Loucy (cell line): ENCODE measurements around the gene LYRM4.

Source experiments
- EZH2phosphoT487 ChIP-seq: fragments of 200-600 bp; IDR thresholded peaks from 2 replicates; pipeline ENCODE4 v1.6.1; 2018; ENCODE audit warnings: antibody characterized with exemption, mild to moderate bottlenecking, moderate library complexity, borderline replicate concordance
- TF ChIP-seq, protein P1 (sequence below): fragments of 200-600 bp; sonication (generic); conservative IDR thresholded peaks from 2 replicates; pipeline ENCODE4 v1.5.1; 2014; ENCODE audit warnings: mild to moderate bottlenecking, antibody characterized with exemption, low read length

DNA sequence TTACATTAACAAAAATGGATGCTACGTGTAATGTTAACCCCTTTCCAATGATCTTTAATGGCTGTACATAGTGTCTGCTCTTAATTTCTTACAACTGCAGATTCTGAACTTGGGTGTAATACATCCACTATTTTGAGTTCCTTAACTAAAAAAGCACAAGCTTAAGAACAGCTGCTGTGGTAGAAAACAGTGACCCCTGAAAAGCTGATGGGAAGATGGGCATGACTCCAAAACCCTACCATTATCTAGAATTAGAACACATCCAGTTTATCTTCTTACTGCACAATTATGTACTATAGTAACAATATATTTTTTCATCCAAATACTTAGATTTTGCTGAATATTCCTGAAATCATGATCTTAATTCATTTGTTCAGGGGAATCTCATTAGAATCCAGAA lies 49.3 kb downstream of the LYRM4 start:
- TF ChIP-seq, protein P1, sequence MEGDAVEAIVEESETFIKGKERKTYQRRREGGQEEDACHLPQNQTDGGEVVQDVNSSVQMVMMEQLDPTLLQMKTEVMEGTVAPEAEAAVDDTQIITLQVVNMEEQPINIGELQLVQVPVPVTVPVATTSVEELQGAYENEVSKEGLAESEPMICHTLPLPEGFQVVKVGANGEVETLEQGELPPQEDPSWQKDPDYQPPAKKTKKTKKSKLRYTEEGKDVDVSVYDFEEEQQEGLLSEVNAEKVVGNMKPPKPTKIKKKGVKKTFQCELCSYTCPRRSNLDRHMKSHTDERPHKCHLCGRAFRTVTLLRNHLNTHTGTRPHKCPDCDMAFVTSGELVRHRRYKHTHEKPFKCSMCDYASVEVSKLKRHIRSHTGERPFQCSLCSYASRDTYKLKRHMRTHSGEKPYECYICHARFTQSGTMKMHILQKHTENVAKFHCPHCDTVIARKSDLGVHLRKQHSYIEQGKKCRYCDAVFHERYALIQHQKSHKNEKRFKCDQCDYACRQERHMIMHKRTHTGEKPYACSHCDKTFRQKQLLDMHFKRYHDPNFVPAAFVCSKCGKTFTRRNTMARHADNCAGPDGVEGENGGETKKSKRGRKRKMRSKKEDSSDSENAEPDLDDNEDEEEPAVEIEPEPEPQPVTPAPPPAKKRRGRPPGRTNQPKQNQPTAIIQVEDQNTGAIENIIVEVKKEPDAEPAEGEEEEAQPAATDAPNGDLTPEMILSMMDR, result no peak
- no peak for TF ChIP-seq EZH2phosphoT487
